Spleen (tissue), 11 donors: ENCODE results near the gene NFYB. TPM values are rescaled to one million over a fixed set of nuclear protein-coding genes. Genes with fewer than 3 reads are reported as not detected.
A peak's percentile ranks its signal among the peaks of the same experiment; 100 is the strongest.
"Not testable (repeated sequence)": the region's sequence is repeated elsewhere in the genome, so short reads cannot be mapped to it uniquely, and the experiment has no call there.

Experiments used
- DNase-seq: peaks from one replicate; pipeline ENCODE4 v3.0.0-alpha.2; 2020
- H3K27ac ChIP-seq, 8 donors: fragments of 200-600 bp; sonication (generic) in 7 of 8; 1 replicate in 4 of 8; 2 replicates in 4 of 8; pipeline versions ENCODE4 v1.5.0 to v1.8.0; 2016 to 2021; ENCODE audit warnings: inconsistent platforms in 4 of 8, mild to moderate bottlenecking in 4 of 8, moderate library complexity in 1 of 8
- H3K27me3 ChIP-seq, 7 donors: fragments of 200-600 bp; sonication (generic) in 6 of 7; replicated peaks in 1 of 7; 1 replicate in 4 of 7; 2 replicates in 3 of 7; pipeline versions ENCODE4 v1.5.0 to v1.8.0; 2016 to 2021; ENCODE audit warnings: inconsistent platforms in 3 of 7, mild to moderate bottlenecking in 1 of 7
- H3K36me3 ChIP-seq, 6 donors: fragments of 200-600 bp; sonication (generic) in 5 of 6; 1 replicate in 4 of 6; 2 replicates in 2 of 6; pipeline versions ENCODE4 v1.5.0 to v1.8.0; 2016 to 2021; ENCODE audit warnings: inconsistent platforms in 2 of 6
- H3K4me1 ChIP-seq, 6 donors: fragments of 200-600 bp; sonication (generic) in 5 of 6; 1 replicate in 3 of 6; 2 replicates in 3 of 6; pipeline versions ENCODE4 v1.5.0 to v1.8.0; 2016 to 2021; ENCODE audit warnings: inconsistent platforms in 3 of 6
- H3K4me3 ChIP-seq, 8 donors: fragments of 200-600 bp; sonication (generic) in 7 of 8; 1 replicate in 4 of 8; 2 replicates in 4 of 8; pipeline versions ENCODE4 v1.5.0 to v1.8.0; 2016 to 2021; ENCODE audit warnings: inconsistent platforms in 4 of 8, mild to moderate bottlenecking in 4 of 8, moderate library complexity in 2 of 8
- H3K9me3 ChIP-seq, 8 donors: fragments of 200-600 bp; sonication (generic) in 7 of 8; 1 replicate in 4 of 8; 2 replicates in 4 of 8; pipeline versions ENCODE4 v1.5.0 to v1.8.0; 2016 to 2021; ENCODE audit warnings: inconsistent platforms in 4 of 8
- POLR2A ChIP-seq, 3 donors: fragments of 450-650 bp; IDR thresholded peaks; one replicate each; pipeline ENCODE4 v1.5.1; 2017; ENCODE audit warnings: antibody characterized with exemption in 3 of 3, mild to moderate bottlenecking in 1 of 3
- POLR2AphosphoS5 ChIP-seq, 3 donors: sonication (generic); formaldehyde crosslinking; IDR thresholded peaks; one replicate each; pipeline ENCODE4 v1.5.1; 2017; ENCODE audit warnings: antibody characterized with exemption in 3 of 3
- WGBS, 5 donors: extraction: QIAGEN DNeasy Blood & Tissue Kit in 3 of 5; methylation state at CpG; one replicate each; pipeline versions ENCODE4 v1.1.5 to v1.1.7; 2013 to 2018; 5-methylcytosine and 5-hydroxymethylcytosine counted together
- intact Hi-C: fragments of 100-400 bp; cut with DNase I; formaldehyde crosslinking; loops from one replicate; pipeline ENCODE4 v1.15.0; 2023; ENCODE audit warnings: low total_unique reads
- polyA plus RNA-seq, 3 donors: library from polyadenylated mRNA; stranded (reverse); fragments of 200-250 nt; gene quantifications; one replicate each; pipeline ENCODE4 v1.2.1, GENCODE V29; 2013
- total RNA-seq, 7 donors: library from RNA; depleted of rRNA in 3 of 7; stranded (reverse); fragments of >200 nt in 3 of 7; fragmentation: NEBNext Ultra II Directional in 4 of 7; extraction: Animal tissue kit (Norgen Biotek cat#: 25700) in 4 of 7; gene quantifications; one replicate each; pipeline versions ENCODE4 v1.1.0 to v1.2.1, GENCODE V29; 2016 to 2021
- TF ChIP-seq, protein P1 (sequence below), 11 experiments: fragments of 200-600 bp in 7 of 11; fragments of 450-650 bp in 4 of 11; sonication (generic) in 4 of 11; IDR thresholded peaks in 8 of 11; conservative IDR thresholded peaks in 3 of 11; 1 replicate in 7 of 11; 2 replicates in 4 of 11; pipeline versions ENCODE4 v1.4.0 to v1.8.0; 2016 to 2021; ENCODE audit warnings: antibody characterized with exemption in 11 of 11, inconsistent platforms in 4 of 11, mild to moderate bottlenecking in 1 of 11
- donor health status: healthy with polysubstance abuse.
- donor health status: DM: no; HTN: no; CAD: no; lungs with moderate emphysema.
- donor health status: DM: no; HTN: no; CAD: no.
- donor health status: Bipolar disorder and iron deficiency.
- donor health status: healthy.
- donor health status: DM: no; HTN: no; CAD: no.
- donor health status: DM: yes; HTN: yes; CAD: no.

The NFYB gene
- total and polyA plus RNA-seq, 10 donors: 21.1 to 28.3 (median 25.6) TPM

DNA sequence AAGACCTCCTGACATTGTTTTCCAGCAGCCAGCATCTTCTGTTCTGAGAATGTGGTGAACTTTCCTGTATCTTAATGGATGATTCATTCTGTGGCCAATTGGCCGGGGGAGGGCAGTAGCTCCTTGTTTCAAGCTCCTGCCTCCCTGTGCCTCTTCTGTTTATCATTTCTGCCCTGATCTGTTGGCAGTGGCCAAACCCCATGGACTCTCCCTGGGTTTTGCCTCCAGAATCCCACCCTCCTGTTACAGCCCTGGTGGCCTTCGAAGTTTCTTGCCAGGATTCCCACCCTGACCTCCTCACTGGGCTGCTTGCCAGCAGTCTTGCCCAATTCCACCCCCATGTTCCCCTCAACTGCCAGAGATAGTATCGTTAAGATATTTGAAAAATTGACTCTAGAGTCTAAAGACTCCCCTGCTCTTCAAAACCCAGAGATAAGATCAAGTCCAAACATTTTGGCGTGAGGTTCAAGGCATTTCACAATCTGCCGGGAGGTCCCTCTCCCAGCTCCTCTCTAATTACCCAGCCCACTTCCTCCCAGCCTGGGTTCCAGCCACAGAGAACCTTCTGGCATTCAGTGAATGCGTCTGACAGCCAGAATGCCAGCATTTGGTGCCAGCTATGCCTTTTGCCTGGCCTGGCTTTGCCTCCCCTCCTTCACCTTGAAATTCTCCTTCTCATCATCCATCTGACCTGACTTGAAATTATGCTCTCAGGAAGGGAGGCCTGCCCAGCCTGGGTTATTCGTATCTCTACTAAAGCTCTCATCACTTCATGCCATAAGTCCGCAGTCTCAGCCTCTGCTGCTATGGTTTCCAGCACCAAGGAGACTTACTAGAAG, 39.9 kb upstream of the NFYB start:
- Histone ChIP-seq H3K27me3 (peaks cover 0 to 38% (median 0%) of the 10 kb centered on the region in 7 donors), H3K4me3 (no peak overlapping the region), H3K4me1 (peaks cover 0 to 17% (median 3%) of the 10 kb centered on the region in 6 donors), H3K9me3 (peaks cover 0 to 3% (median 0%) of the 10 kb centered on the region in 8 donors), H3K27ac (peak overlapping the region in 7 of 8 donors; percentile 34 to 70 (median 58)), H3K36me3 (no peaks in the 10 kb centered on the region)
- TF ChIP-seq, protein P1, sequence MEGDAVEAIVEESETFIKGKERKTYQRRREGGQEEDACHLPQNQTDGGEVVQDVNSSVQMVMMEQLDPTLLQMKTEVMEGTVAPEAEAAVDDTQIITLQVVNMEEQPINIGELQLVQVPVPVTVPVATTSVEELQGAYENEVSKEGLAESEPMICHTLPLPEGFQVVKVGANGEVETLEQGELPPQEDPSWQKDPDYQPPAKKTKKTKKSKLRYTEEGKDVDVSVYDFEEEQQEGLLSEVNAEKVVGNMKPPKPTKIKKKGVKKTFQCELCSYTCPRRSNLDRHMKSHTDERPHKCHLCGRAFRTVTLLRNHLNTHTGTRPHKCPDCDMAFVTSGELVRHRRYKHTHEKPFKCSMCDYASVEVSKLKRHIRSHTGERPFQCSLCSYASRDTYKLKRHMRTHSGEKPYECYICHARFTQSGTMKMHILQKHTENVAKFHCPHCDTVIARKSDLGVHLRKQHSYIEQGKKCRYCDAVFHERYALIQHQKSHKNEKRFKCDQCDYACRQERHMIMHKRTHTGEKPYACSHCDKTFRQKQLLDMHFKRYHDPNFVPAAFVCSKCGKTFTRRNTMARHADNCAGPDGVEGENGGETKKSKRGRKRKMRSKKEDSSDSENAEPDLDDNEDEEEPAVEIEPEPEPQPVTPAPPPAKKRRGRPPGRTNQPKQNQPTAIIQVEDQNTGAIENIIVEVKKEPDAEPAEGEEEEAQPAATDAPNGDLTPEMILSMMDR (IDR thresholded peaks at IDR 0.05 in 8 of 11, conservative IDR thresholded peaks at IDR 0.05 in 3 of 11): peak in 1 of 11 experiments; percentile 19
- no peak for TF ChIP-seq POLR2A (IDR thresholded peaks at IDR 0.05)
- no peak for TF ChIP-seq POLR2AphosphoS5 (IDR thresholded peaks at IDR 0.05)
- WGBS, 5 donors: 36 to 59% (median 47%) methylated on average over 7 to 8 of the region's 8 CpGs
- intact Hi-C loops: no loop called here
- no peak for DNase-seq

DNA sequence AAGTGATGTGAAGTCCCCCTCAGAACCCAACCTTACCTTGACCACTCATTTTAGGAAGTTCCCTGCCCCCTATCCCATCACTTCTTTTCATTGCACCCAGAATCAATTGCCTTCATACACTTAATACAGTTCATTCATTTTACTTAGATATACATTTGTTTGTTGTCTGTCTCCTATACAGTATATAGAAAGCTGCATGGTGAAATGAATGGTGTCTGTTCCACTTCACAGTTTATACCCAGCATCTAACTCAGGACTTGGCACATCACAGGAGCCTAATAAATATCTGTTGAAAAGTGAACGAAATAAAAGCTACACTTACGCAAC, 39.3 kb upstream of the NFYB start:
- peaks cover 0 to 17% (median 3%) of the 10 kb centered on the region in 6 donors for H3K4me1 ChIP-seq
- intact Hi-C loops: no loop called here
- no peaks in the 10 kb centered on the region for H3K9me3 ChIP-seq
- 39 to 80% (median 48%) methylated on average over 2 of the region's 2 CpGs for WGBS, 5 donors
- no peaks in the 10 kb centered on the region for H3K36me3 ChIP-seq
- TF ChIP-seq, protein P1 (IDR thresholded peaks at IDR 0.05 in 8 of 11, conservative IDR thresholded peaks at IDR 0.05 in 3 of 11): no peak
- TF ChIP-seq POLR2AphosphoS5 (IDR thresholded peaks at IDR 0.05) (no peak), POLR2A (IDR thresholded peaks at IDR 0.05) (no peak)
- DNase-seq: no peak
- peak overlapping the region in 5 of 8 donors; percentile 5 to 70 (median 19) for H3K27ac ChIP-seq
- no peak overlapping the region for H3K4me3 ChIP-seq
- H3K27me3 ChIP-seq: peaks cover 0 to 38% (median 0%) of the 10 kb centered on the region in 7 donors

DNA sequence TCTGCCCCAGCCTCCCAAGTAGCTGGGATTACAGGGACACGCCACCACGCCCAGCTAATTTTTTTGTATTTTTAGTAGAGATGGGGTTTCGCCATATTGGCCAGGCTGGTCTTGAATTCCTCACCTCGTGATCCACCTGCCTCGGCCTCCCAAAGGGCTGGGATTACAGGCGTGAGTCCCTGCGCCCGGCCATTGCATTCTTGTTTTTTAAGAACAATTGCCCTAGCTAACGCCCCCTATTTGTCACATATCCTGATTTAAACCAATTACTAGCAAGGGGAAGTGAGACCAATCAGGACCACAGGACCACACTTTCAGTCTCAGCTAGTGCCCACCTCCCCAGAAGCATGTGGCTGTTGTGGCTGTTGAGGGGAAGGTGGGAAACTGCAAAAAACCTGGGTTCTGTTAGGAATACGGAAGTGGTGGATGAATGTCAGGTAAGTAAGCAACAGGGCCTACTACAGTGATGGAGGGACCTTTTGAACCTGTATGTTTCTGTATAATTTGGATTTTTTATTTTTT, 37.8 kb upstream of the NFYB start:
- WGBS, 5 donors: 79 to 87% (median 82%) methylated on average over 10 of the region's 10 CpGs
- TF ChIP-seq POLR2AphosphoS5 (IDR thresholded peaks at IDR 0.05): no peak
- TF ChIP-seq POLR2A (IDR thresholded peaks at IDR 0.05): no peak
- TF ChIP-seq, protein P1 (IDR thresholded peaks at IDR 0.05 in 8 of 11, conservative IDR thresholded peaks at IDR 0.05 in 3 of 11): no peak
- no peak for DNase-seq
- intact Hi-C loops: no loop called here
- H3K27me3 ChIP-seq: peaks cover 0 to 42% (median 0%) of the 10 kb centered on the region in 7 donors
- peaks cover 4 to 31% (median 12%) of the 10 kb centered on the region in 6 donors for H3K4me1 ChIP-seq
- H3K4me3 ChIP-seq: no peak overlapping the region
- peak overlapping the region in 1 of 8 donors; percentile 19 for H3K27ac ChIP-seq
- no peaks in the 10 kb centered on the region for H3K9me3 ChIP-seq
- H3K36me3 ChIP-seq: no peaks in the 10 kb centered on the region

DNA sequence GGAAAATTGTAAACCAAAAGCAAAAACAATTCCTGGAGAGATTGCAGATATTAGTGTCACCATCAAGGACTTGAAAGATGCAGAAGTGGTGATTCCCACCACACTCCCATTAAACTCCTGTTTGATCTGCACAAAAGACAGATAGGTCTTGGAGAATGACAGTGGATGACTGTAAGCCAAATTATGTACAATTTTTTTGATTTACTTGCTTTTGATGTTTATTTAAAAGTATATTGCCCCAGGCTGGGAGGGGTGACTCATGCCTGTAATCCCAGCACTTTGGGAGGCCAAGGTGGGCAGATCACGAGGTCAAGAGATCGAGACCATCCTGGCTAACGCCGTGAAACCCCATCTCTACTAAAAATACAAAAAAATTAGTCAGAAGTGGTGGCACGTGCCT, 35.8 kb upstream of the NFYB start:
- H3K4me3 ChIP-seq, H3K27ac ChIP-seq, DNase-seq, intact Hi-C loops, H3K9me3 ChIP-seq, H3K36me3 ChIP-seq: not testable (repeated sequence)
- WGBS, 5 donors: 87 to 94% (median 92%) methylated on average over 5 of the region's 5 CpGs
- Histone ChIP-seq H3K27me3 (peaks cover 0 to 60% (median 0%) of the 10 kb centered on the region in 7 donors), H3K4me1 (peaks cover 4 to 31% (median 12%) of the 10 kb centered on the region in 6 donors)
